Peyer's patch (tissue), 4 donors: ENCODE measurements around the gene MUSTN1.

Experiments used
- CTCF ChIP-seq, 6 experiments: fragments of 450-650 bp in 4 of 6; fragments of 200-600 bp in 2 of 6; sonication (generic) in 1 of 6; IDR thresholded peaks; one replicate each; pipeline ENCODE4 v1.5.1; 2017 to 2019; ENCODE audit warnings: antibody characterized with exemption in 6 of 6, mild to moderate bottlenecking in 3 of 6, moderate library complexity in 1 of 6
- POLR2A ChIP-seq, 2 donors: fragments of 450-650 bp; IDR thresholded peaks; one replicate each; pipeline ENCODE4 v1.5.1; 2017; ENCODE audit warnings: antibody characterized with exemption in 2 of 2, mild to moderate bottlenecking in 2 of 2, moderate library complexity in 2 of 2

- no peak for TF ChIP-seq CTCF (IDR thresholded peaks at IDR 0.05)
- TF ChIP-seq POLR2A (IDR thresholded peaks at IDR 0.05): no peak
These were observed 10.8 kb downstream of the MUSTN1 start for GRCh38 chr3:52824037-52824436.
